Gastroesophageal sphincter (tissue), 4 donors: ENCODE measurements around the gene OR6S1. TPM values are rescaled to one million over a fixed set of nuclear protein-coding genes. Genes with fewer than 3 reads are reported as not detected.

Source experiments
- ATAC-seq: fragments of 150-250 bp; one replicate; pipeline ENCODE4 v1.9.1; 2016; ENCODE audit warnings: mild to moderate bottlenecking, moderate library complexity
- H3K27ac ChIP-seq, 4 donors: fragments of 200-600 bp; sonication (generic) in 3 of 4; 1 replicate in 3 of 4; 2 replicates in 1 of 4; pipeline ENCODE4 v1.5.1; 2016 to 2019
- H3K27me3 ChIP-seq: fragments of 200-600 bp; sonication (generic); one replicate; pipeline ENCODE4 v1.5.1; 2019
- H3K36me3 ChIP-seq, 2 donors: fragments of 200-600 bp; sonication (generic); one replicate each; pipeline ENCODE4 v1.5.1; 2019; ENCODE audit warnings: control low read depth in 1 of 2
- H3K4me1 ChIP-seq, 3 donors: fragments of 200-600 bp; sonication (generic); 1 replicate in 2 of 3; 2 replicates in 1 of 3; pipeline ENCODE4 v1.5.1; 2016 to 2019; ENCODE audit warnings: control low read depth in 2 of 3
- H3K4me3 ChIP-seq, 2 donors: fragments of 200-600 bp; sonication (generic); one replicate each; pipeline ENCODE4 v1.5.1; 2019; ENCODE audit warnings: mild to moderate bottlenecking in 1 of 2, moderate library complexity in 1 of 2
- H3K9me3 ChIP-seq, 3 donors: fragments of 200-600 bp; sonication (generic); one replicate each; pipeline ENCODE4 v1.5.1; 2017 to 2019; ENCODE audit warnings: control low read depth in 2 of 3
- CTCF ChIP-seq, 4 experiments: fragments of 200-600 bp in 2 of 4; fragments of 450-650 bp in 2 of 4; sonication (generic) in 1 of 4; IDR thresholded peaks; one replicate each; pipeline ENCODE4 v1.5.1; 2017 to 2019; ENCODE audit warnings: antibody characterized with exemption in 4 of 4, mild to moderate bottlenecking in 2 of 4, moderate library complexity in 2 of 4
- EP300 ChIP-seq: sonication (generic); formaldehyde crosslinking; IDR thresholded peaks from one replicate; pipeline ENCODE4 v1.6.1; 2017; ENCODE audit warnings: antibody characterized with exemption, mild to moderate bottlenecking
- POLR2A ChIP-seq, 2 donors: fragments of 450-650 bp; IDR thresholded peaks; one replicate each; pipeline ENCODE4 v1.6.1; 2017; ENCODE audit warnings: antibody characterized with exemption in 2 of 2, mild to moderate bottlenecking in 2 of 2, moderate library complexity in 1 of 2
- POLR2AphosphoS5 ChIP-seq: sonication (generic); formaldehyde crosslinking; IDR thresholded peaks from one replicate; pipeline ENCODE4 v1.6.1; 2017; ENCODE audit warnings: antibody characterized with exemption
- WGBS, 2 donors: methylation state at CpG; one replicate each; pipeline ENCODE4 v1.1.5; 2018; ENCODE audit warnings: low coverage in 1 of 2; 5-methylcytosine and 5-hydroxymethylcytosine counted together
- total RNA-seq, 4 donors: library from RNA; depleted of rRNA; stranded (reverse); fragments of >200 nt; gene quantifications; one replicate each; pipeline ENCODE4 v1.1.0, GENCODE V29; 2016

Gene OR6S1
- total RNA-seq, 4 donors from 2014 or later: not detected

DNA sequence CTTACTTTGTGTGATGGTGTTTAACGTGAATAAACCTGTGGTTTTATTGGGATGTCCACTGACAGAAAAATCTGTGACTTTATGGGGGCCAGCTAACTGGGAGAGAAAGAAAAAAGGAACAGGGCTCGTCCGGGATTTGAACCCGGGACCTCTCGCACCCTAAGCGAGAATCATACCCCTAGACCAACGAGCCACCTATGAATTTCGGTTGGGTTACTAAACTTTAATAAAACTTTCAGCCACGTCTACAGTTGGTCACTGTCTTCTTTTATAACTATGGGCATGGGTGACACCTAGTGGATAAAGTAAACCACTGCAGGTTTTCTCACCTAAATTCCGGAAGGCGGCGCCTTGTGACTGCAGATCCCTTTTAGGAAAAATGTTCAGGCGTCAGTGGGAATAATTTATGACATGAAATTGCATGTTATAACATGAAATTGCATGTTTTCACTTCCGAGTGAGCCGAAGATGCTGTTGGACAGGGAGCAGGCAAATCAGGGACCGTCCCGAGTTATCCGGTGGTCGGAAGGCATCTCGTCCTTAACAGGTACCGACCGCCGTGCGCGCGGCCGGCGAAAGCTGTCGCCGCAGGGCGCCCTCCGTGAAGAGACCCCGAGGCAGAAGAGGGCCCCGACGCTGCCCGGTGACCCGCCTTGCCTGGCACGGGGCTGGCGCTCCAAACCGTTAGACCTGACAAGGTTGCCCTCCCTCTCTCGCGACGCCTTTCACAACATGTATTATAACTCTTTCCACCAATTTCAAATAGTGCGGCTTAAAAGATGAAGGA is 32.1 kb downstream of the OR6S1 start:
- peak; percentile 50 for ATAC-seq
- WGBS, 2 donors: 1 to 2% methylated on average over 12 to 31 of the region's 44 CpGs
- Histone ChIP-seq H3K4me1 (peaks cover 0 to 40% (median 1%) of the 10 kb centered on the region in 3 donors), H3K27me3 (no peaks in the 10 kb centered on the region), H3K9me3 (no peaks in the 10 kb centered on the region), H3K36me3 (no peaks in the 10 kb centered on the region), H3K4me3 (peak overlapping the region; percentile 73 to 90), H3K27ac (peak overlapping the region; percentile 12 to 86 (median 82))
- TF ChIP-seq CTCF (IDR thresholded peaks at IDR 0.05): peak in 3 of 4 experiments; percentile 91 to 98 (median 97)
- no peak for TF ChIP-seq POLR2AphosphoS5

- ATAC-seq: no peak
- Histone ChIP-seq H3K27ac (peak overlapping the region in 1 of 4 donors; percentile 81), H3K36me3 (no peaks in the 10 kb centered on the region), H3K27me3 (no peaks in the 10 kb centered on the region), H3K9me3 (no peaks in the 10 kb centered on the region), H3K4me1 (peaks cover 0 to 34% (median 0%) of the 10 kb centered on the region in 3 donors), H3K4me3 (no peak overlapping the region)
- no peak for TF ChIP-seq CTCF (IDR thresholded peaks at IDR 0.05)
- TF ChIP-seq POLR2AphosphoS5: no peak
- TF ChIP-seq POLR2A (IDR thresholded peaks at IDR 0.05): no peak
- no peak for TF ChIP-seq EP300
- 49 to 61% methylated on average over 6 to 7 of the region's 7 CpGs for WGBS, 2 donors
Measured at GRCh38 chr14:20608383-20609110, 32.9 kb downstream of the OR6S1 start.

- H3K4me3 ChIP-seq: no peak overlapping the region
- H3K27me3 ChIP-seq: no peaks in the 10 kb centered on the region
- peaks cover 0 to 29% (median 0%) of the 10 kb centered on the region in 3 donors for H3K4me1 ChIP-seq
- H3K27ac ChIP-seq: no peak overlapping the region
- WGBS, 2 donors: 38 to 39% methylated on average over 4 to 5 of the region's 5 CpGs
- no peak for TF ChIP-seq POLR2AphosphoS5
- TF ChIP-seq EP300: no peak
- no peak for TF ChIP-seq POLR2A (IDR thresholded peaks at IDR 0.05)
- TF ChIP-seq CTCF (IDR thresholded peaks at IDR 0.05): no peak
- H3K9me3 ChIP-seq: no peaks in the 10 kb centered on the region
- ATAC-seq: no peak
- H3K36me3 ChIP-seq: no peaks in the 10 kb centered on the region
Measured at GRCh38 chr14:20607617-20608016, 33.9 kb downstream of the OR6S1 start.

DNA sequence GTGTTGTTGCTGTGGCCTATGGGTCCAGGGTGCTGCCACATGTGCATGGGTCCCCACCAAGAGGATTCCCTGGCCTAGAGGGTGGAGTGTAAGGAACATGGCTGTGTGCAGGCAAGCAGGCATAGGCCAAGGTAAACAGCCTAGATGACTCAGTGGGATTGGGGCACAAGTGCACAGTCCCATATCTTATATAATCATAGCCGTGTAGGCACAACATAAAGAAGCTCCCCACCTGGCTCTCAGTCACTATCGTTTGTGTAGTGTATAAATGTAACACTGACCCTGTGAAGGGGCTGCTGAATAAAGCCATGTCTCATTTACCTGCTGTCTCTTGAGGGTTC is 34.6 kb downstream of the OR6S1 start:
- peaks cover 0 to 23% (median 0%) of the 10 kb centered on the region in 3 donors for H3K4me1 ChIP-seq
- TF ChIP-seq EP300 (no peak), POLR2AphosphoS5 (no peak), POLR2A (IDR thresholded peaks at IDR 0.05) (no peak), CTCF (IDR thresholded peaks at IDR 0.05) (no peak)
- no peaks in the 10 kb centered on the region for H3K27me3 ChIP-seq
- H3K27ac ChIP-seq: no peak overlapping the region
- no peak overlapping the region for H3K4me3 ChIP-seq
- no peak for ATAC-seq
- no peaks in the 10 kb centered on the region for H3K36me3 ChIP-seq
- WGBS, 2 donors: 67% methylated on average over 2 of the region's 2 CpGs; no CpG with 5 or more reads in 1 of the 2 donors
- H3K9me3 ChIP-seq: no peaks in the 10 kb centered on the region
